ENCODE data around the gene GIPC2. TPM values are rescaled to one million over a fixed set of nuclear protein-coding genes. Genes with fewer than 3 reads are reported as not detected.

Gene GIPC2
- total RNA-seq, 1 donor from 2014 or later = 1.6 TPM

DNA sequence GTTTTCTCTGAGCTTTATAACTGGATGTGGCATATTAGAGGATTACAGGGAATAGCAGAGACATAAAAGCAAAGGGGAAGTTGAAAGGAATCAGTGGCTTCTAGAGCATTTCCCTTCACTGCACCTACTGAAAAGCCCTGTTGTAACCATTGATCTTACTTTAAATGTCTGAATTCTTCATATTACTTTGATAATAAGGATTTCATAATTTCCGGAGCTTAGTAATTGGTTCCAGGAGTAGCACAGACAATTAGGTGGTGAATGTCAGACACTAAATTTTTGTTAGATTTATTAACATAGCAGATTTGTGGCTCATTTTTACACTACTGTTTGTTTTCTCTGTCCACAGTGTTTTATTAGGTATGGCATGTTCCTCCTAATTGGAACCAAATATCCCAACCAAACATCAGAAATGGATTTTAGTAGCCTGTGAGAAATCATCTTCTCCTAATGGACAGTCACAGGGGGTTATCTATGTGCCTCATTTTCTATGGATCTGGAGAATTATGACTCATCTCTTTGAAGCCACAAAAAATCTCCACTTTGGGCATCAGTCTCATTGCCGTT, 100.5 kb downstream of the GIPC2 start:
- no peak overlapping the region for H3K4me3 ChIP-seq (ENCODE audit: low read depth, low read length)
- H3K27me3 ChIP-seq (ENCODE audit: control insufficient read depth, insufficient read depth, low read length) = no peaks in the 10 kb centered on the region
- DNase-seq (ENCODE audit: low read depth) = no peak
- H3K36me3 ChIP-seq (ENCODE audit: control insufficient read depth, insufficient read depth, low read length) = no peaks in the 10 kb centered on the region
- no peak for TF ChIP-seq CTCF (IDR thresholded peaks at IDR 0.05; ENCODE audit: insufficient read depth, low read length, poor library complexity, severe bottlenecking)

DNA sequence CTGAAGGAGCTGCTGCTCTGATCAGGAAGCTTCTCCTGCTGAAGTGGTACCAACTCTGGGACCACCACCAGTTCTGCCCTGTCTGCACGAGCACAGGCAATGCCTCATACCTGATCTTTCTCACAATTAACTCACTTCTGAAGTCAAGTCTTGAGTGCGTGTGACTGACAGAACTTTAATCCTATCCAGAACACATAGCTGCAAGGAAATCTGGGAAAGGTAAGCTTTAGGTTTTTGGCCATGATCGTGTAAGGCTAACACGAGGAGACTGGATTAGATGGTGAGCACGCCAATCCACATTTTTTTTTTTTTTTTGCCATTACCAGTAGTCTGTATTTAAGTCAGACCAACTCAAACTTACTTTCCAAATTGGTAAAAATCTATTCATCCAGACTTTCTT, 101.3 kb downstream of the GIPC2 start:
- Histone ChIP-seq H3K36me3 (ENCODE audit: control insufficient read depth, insufficient read depth, low read length) (no peaks in the 10 kb centered on the region), H3K4me3 (ENCODE audit: low read depth, low read length) (no peak overlapping the region), H3K27me3 (ENCODE audit: control insufficient read depth, insufficient read depth, low read length) (no peaks in the 10 kb centered on the region)
- DNase-seq (ENCODE audit: low read depth) = no peak
- TF ChIP-seq CTCF (IDR thresholded peaks at IDR 0.05; ENCODE audit: insufficient read depth, low read length, poor library complexity, severe bottlenecking) = no peak

- Histone ChIP-seq H3K27me3 (ENCODE audit: control insufficient read depth, insufficient read depth, low read length) (no peaks in the 10 kb centered on the region), H3K36me3 (ENCODE audit: control insufficient read depth, insufficient read depth, low read length) (no peaks in the 10 kb centered on the region), H3K4me3 (ENCODE audit: low read depth, low read length) (no peak overlapping the region)
- no peak for DNase-seq (ENCODE audit: low read depth)
- no peak for TF ChIP-seq CTCF (IDR thresholded peaks at IDR 0.05; ENCODE audit: insufficient read depth, low read length, poor library complexity, severe bottlenecking)
Observed at GRCh38 chr1:78153092-78153736, 107.4 kb downstream of the GIPC2 start.

GRCh38 chr1:78155121-78155520, 109.4 kb downstream of the GIPC2 start:
- Histone ChIP-seq H3K36me3 (ENCODE audit: control insufficient read depth, insufficient read depth, low read length) (no peaks in the 10 kb centered on the region), H3K27me3 (ENCODE audit: control insufficient read depth, insufficient read depth, low read length) (no peaks in the 10 kb centered on the region), H3K4me3 (ENCODE audit: low read depth, low read length) (no peak overlapping the region)
- no peak for TF ChIP-seq CTCF (IDR thresholded peaks at IDR 0.05; ENCODE audit: insufficient read depth, low read length, poor library complexity, severe bottlenecking)
- no peak for DNase-seq (ENCODE audit: low read depth)

GRCh38 chr1:78156805-78157521, 111.2 kb downstream of the GIPC2 start:
- Histone ChIP-seq H3K36me3 (ENCODE audit: control insufficient read depth, insufficient read depth, low read length) (no peaks in the 10 kb centered on the region), H3K27me3 (ENCODE audit: control insufficient read depth, insufficient read depth, low read length) (no peaks in the 10 kb centered on the region), H3K4me3 (ENCODE audit: low read depth, low read length) (no peak overlapping the region)
- TF ChIP-seq CTCF (IDR thresholded peaks at IDR 0.05; ENCODE audit: insufficient read depth, low read length, poor library complexity, severe bottlenecking) = no peak
- DNase-seq (ENCODE audit: low read depth) = no peak
